Midbrain (tissue), 1 donor: ENCODE results near the gene LDHD.
"Not testable (repeated sequence)": the region's sequence is repeated elsewhere in the genome, so short reads cannot be mapped to it uniquely, and the experiment has no call there.

Experiments used
- DNase-seq: peaks from one replicate; lab custom pipeline; 2025; lab: John Stamatoyannopoulos, UW

LDHD gene

GRCh38 chr16:75099738-75100602, 16.6 kb downstream of the LDHD start:
- DNase-seq: no peak

- no peak for DNase-seq
These were observed 17.4 kb downstream of the LDHD start for GRCh38 chr16:75099075-75099667.

GRCh38 chr16:75097941-75098901, 18.4 kb downstream of the LDHD start:
- no peak for DNase-seq

- no peak for DNase-seq
These were observed 19.3 kb downstream of the LDHD start for GRCh38 chr16:75097191-75097761.

- no peak for DNase-seq
These were observed 19.9 kb downstream of the LDHD start for GRCh38 chr16:75096656-75097055.

- DNase-seq: no peak
These were observed 21.4 kb downstream of the LDHD start for GRCh38 chr16:75095204-75095621.

GRCh38 chr16:75093598-75094540, 22.7 kb downstream of the LDHD start:
- no peak for DNase-seq

GRCh38 chr16:75092777-75093176, 23.8 kb downstream of the LDHD start:
- DNase-seq: no peak

- not testable (repeated sequence) for DNase-seq
These were observed 25.0 kb downstream of the LDHD start for GRCh38 chr16:75091619-75092018.

GRCh38 chr16:75090899-75091298, 25.7 kb downstream of the LDHD start:
- DNase-seq: not testable (repeated sequence)

- no peak for DNase-seq
These were observed 26.9 kb downstream of the LDHD start for GRCh38 chr16:75089486-75090202.

- no peak for DNase-seq
These were observed 27.6 kb downstream of the LDHD start for GRCh38 chr16:75088934-75089333.

GRCh38 chr16:75088216-75088615, 28.4 kb downstream of the LDHD start:
- no peak for DNase-seq

GRCh38 chr16:75087375-75087979, 29.1 kb downstream of the LDHD start:
- no peak for DNase-seq

GRCh38 chr16:75086688-75087374, 29.7 kb downstream of the LDHD start:
- DNase-seq: no peak

- DNase-seq: no peak
These were observed 30.3 kb downstream of the LDHD start for GRCh38 chr16:75086281-75086680.

- DNase-seq: no peak
These were observed 31.0 kb downstream of the LDHD start for GRCh38 chr16:75085556-75085955.

- DNase-seq: no peak
These were observed 32.8 kb downstream of the LDHD start for GRCh38 chr16:75083813-75084212.
